Vagina (tissue), 2 donors: ENCODE measurements around the gene CD300E.
"Not testable (repeated sequence)": the region's sequence is repeated elsewhere in the genome, so short reads cannot be mapped to it uniquely, and the experiment has no call there.

Experiments used
- POLR2A ChIP-seq, 2 donors: fragments of 450-650 bp; IDR thresholded peaks; one replicate each; pipeline ENCODE4 v1.6.1; 2017; ENCODE audit warnings: antibody characterized with exemption in 2 of 2, mild to moderate bottlenecking in 2 of 2, moderate library complexity in 2 of 2
- POLR2AphosphoS5 ChIP-seq, 2 donors: sonication (generic); formaldehyde crosslinking; IDR thresholded peaks; one replicate each; pipeline ENCODE4 v1.9.0; 2017; ENCODE audit warnings: antibody characterized with exemption in 2 of 2, mild to moderate bottlenecking in 2 of 2, low read depth in 1 of 2; ENCODE audit not compliant: insufficient read depth in 1 of 2
- TF ChIP-seq, protein P1 (sequence below), 3 experiments: fragments of 450-650 bp in 2 of 3; fragments of 200-600 bp in 1 of 3; sonication (generic) in 1 of 3; IDR thresholded peaks; one replicate each; pipeline ENCODE4 v1.5.1; 2017 to 2019; ENCODE audit warnings: antibody characterized with exemption in 3 of 3, mild to moderate bottlenecking in 2 of 3, moderate library complexity in 2 of 3

DNA sequence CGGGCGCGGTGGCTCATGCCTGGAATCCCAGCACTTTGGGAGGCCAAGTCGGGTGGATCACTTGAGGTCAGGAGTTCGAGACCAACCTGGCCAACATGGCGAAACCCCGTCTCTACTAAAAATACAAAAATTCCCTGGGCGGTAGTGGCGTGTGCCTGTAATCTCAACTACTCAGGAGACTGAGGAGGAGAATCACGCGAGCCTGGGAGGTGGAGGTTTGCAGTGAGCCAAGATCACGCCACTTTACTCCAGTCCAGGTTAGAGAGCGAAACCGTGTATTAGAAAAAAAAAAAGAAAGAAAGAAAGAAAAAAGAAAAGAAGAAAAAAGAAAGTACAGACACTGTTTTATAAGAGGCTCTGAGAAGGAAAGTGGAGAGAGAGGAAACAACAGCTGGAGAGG, 6.7 kb upstream of the CD300E start:
- TF ChIP-seq, protein P1, sequence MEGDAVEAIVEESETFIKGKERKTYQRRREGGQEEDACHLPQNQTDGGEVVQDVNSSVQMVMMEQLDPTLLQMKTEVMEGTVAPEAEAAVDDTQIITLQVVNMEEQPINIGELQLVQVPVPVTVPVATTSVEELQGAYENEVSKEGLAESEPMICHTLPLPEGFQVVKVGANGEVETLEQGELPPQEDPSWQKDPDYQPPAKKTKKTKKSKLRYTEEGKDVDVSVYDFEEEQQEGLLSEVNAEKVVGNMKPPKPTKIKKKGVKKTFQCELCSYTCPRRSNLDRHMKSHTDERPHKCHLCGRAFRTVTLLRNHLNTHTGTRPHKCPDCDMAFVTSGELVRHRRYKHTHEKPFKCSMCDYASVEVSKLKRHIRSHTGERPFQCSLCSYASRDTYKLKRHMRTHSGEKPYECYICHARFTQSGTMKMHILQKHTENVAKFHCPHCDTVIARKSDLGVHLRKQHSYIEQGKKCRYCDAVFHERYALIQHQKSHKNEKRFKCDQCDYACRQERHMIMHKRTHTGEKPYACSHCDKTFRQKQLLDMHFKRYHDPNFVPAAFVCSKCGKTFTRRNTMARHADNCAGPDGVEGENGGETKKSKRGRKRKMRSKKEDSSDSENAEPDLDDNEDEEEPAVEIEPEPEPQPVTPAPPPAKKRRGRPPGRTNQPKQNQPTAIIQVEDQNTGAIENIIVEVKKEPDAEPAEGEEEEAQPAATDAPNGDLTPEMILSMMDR (IDR thresholded peaks at IDR 0.05), result not testable (repeated sequence)
- TF ChIP-seq POLR2A (IDR thresholded peaks at IDR 0.05); POLR2AphosphoS5 (IDR thresholded peaks at IDR 0.05; ENCODE audit: insufficient read depth in 1 of 2, low read depth in 1 of 2): not testable (repeated sequence)
